Left ventricle myocardium inferior (tissue), 1 donor: ENCODE measurements around the gene PPFIA3. TPM values are rescaled to one million over a fixed set of nuclear protein-coding genes. Genes with fewer than 3 reads are reported as not detected.
A peak's percentile ranks its signal among the peaks of the same experiment; 100 is the strongest.

ENCODE experiments used
- DNase-seq: peaks from one replicate; pipeline ENCODE4 v3.0.0-alpha.2; 2020
- H3K27ac ChIP-seq: fragments of 200-600 bp; replicated peaks from 2 replicates; pipeline ENCODE4 v1.8.0; 2021
- H3K27me3 ChIP-seq: fragments of 200-600 bp; 2 replicates; pipeline ENCODE4 v1.8.0; 2021; ENCODE audit warnings: low read depth
- H3K36me3 ChIP-seq: fragments of 200-600 bp; 2 replicates; pipeline ENCODE4 v1.8.0; 2021
- H3K4me1 ChIP-seq: fragments of 200-600 bp; 2 replicates; pipeline ENCODE4 v1.8.0; 2021
- H3K4me3 ChIP-seq: fragments of 200-600 bp; 2 replicates; pipeline ENCODE4 v1.8.0; 2021; ENCODE audit warnings: mild to moderate bottlenecking, moderate library complexity
- H3K9me3 ChIP-seq: fragments of 200-600 bp; replicated peaks from 2 replicates; pipeline ENCODE4 v1.8.0; 2021
- intact Hi-C: fragments of 100-400 bp; cut with micrococcal nuclease; formaldehyde crosslinking; loops from one replicate; pipeline ENCODE4 v1.11.0; 2022
- total RNA-seq: library from RNA; stranded (reverse); fragmentation: NEBNext Ultra II Directional; extraction: Animal tissue kit (Norgen Biotek cat#: 25700); gene quantifications from one replicate; pipeline ENCODE4 v1.2.1, GENCODE V29; 2021
- TF ChIP-seq, protein P1 (sequence below): fragments of 200-600 bp; IDR thresholded peaks from 2 replicates; pipeline ENCODE4 v1.8.0; 2021; ENCODE audit warnings: antibody characterized with exemption, mild to moderate bottlenecking, borderline replicate concordance
- donor health status: DM: no; HTN: yes; CAD: no; lungs with severe emphysema.

PPFIA3 gene
- total RNA-seq, 1 donor from 2014 or later: 5.7 TPM

DNA sequence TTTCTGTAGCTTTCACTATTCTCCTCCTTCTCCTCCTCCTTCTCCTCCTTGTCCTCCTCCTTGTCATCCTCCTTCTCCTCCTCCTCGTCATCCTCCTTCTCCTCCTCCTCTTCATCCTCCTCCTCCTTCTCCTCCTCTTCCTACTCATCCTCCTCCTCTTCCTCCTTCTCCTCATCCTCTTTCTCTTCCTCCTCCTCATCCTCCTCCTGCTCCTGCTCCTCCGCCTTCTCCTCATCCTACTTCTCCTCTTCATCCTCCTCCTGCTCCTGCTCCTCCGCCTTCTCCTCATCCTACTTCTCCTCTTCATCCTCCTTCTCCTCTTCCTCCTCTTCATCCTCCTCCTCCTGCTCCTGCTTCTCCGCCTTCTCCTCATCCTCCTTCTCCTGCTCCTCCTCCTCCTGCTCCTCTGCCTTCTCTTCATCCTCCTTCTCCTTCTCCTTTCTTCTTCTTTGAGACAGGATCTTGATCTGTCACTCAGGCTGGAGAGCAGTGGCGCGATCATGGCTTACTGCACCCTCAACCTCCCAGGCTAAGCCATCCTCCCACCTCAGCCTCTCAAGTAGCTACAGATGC lies 74.6 kb downstream of the PPFIA3 start:
- no peak overlapping the region for H3K4me3 ChIP-seq
- H3K4me1 ChIP-seq: peaks cover 40% of the 10 kb centered on the region
- no peaks in the 10 kb centered on the region for H3K9me3 ChIP-seq
- no peak for DNase-seq
- TF ChIP-seq, protein P1, sequence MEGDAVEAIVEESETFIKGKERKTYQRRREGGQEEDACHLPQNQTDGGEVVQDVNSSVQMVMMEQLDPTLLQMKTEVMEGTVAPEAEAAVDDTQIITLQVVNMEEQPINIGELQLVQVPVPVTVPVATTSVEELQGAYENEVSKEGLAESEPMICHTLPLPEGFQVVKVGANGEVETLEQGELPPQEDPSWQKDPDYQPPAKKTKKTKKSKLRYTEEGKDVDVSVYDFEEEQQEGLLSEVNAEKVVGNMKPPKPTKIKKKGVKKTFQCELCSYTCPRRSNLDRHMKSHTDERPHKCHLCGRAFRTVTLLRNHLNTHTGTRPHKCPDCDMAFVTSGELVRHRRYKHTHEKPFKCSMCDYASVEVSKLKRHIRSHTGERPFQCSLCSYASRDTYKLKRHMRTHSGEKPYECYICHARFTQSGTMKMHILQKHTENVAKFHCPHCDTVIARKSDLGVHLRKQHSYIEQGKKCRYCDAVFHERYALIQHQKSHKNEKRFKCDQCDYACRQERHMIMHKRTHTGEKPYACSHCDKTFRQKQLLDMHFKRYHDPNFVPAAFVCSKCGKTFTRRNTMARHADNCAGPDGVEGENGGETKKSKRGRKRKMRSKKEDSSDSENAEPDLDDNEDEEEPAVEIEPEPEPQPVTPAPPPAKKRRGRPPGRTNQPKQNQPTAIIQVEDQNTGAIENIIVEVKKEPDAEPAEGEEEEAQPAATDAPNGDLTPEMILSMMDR: no peak
- no peak overlapping the region for H3K27ac ChIP-seq
- intact Hi-C loops: no loop called here
- no peaks in the 10 kb centered on the region for H3K27me3 ChIP-seq
- H3K36me3 ChIP-seq: peaks cover 81% of the 10 kb centered on the region

DNA sequence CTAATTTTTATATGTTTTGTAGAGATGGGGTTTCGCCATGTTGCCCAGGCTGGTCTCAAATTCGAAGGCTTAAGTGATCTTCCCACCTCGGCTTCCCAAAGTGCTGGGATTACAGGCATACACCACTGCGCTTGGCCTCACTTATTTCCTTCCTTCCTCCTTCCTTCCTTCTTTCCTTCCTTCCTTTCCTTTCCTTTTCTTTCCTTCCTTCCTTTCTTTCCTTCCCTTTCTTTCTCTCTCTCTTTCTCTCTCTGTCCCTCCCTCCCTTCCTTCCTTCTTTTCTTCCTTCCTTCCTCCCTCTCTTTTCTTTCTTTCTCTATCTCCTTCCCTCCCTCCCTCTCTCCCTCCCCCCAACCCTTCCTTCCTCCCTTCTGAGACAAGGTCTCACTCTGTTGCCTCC lies 75.1 kb downstream of the PPFIA3 start:
- Histone ChIP-seq H3K36me3 (peaks cover 76% of the 10 kb centered on the region), H3K4me1 (peaks cover 41% of the 10 kb centered on the region), H3K4me3 (no peak overlapping the region), H3K9me3 (no peaks in the 10 kb centered on the region), H3K27ac (no peak overlapping the region), H3K27me3 (no peaks in the 10 kb centered on the region)
- TF ChIP-seq, protein P1: no peak
- DNase-seq: no peak
- intact Hi-C loops: no loop called here

DNA sequence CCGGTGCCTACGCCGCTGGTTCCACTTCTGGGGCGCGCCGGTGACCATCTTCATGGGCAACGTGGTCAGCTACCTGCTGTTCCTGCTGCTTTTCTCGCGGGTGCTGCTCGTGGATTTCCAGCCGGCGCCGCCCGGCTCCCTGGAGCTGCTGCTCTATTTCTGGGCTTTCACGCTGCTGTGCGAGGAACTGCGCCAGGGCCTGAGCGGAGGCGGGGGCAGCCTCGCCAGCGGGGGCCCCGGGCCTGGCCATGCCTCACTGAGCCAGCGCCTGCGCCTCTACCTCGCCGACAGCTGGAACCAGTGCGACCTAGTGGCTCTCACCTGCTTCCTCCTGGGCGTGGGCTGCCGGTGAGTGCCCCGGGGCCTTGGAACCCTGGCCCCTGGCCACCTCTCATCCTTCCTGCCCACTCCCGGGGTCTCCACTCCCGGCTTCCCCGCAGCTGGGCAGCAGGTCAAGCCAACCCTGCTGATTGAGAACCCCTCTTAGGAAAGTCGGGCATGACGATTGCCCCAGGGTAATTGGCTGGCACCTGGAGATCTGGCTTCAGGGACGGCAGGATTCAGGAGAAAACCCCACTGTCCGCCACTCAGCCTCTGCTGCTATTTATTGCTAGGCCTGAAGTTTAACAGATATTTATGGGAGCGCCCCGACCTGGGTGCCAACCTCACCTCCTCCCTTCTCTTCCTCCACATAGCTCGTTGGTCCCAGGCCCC lies 77.3 kb downstream of the PPFIA3 start:
- peak overlapping the region; percentile 24 for H3K4me3 ChIP-seq
- no peaks in the 10 kb centered on the region for H3K27me3 ChIP-seq
- H3K9me3 ChIP-seq: no peaks in the 10 kb centered on the region
- peaks cover 75% of the 10 kb centered on the region for H3K36me3 ChIP-seq
- intact Hi-C loops: no loop called here
- peak; percentile 59 for DNase-seq
- TF ChIP-seq, protein P1: peak; percentile 12
- H3K4me1 ChIP-seq: peaks cover 32% of the 10 kb centered on the region
- peak overlapping the region; percentile 69 for H3K27ac ChIP-seq

DNA sequence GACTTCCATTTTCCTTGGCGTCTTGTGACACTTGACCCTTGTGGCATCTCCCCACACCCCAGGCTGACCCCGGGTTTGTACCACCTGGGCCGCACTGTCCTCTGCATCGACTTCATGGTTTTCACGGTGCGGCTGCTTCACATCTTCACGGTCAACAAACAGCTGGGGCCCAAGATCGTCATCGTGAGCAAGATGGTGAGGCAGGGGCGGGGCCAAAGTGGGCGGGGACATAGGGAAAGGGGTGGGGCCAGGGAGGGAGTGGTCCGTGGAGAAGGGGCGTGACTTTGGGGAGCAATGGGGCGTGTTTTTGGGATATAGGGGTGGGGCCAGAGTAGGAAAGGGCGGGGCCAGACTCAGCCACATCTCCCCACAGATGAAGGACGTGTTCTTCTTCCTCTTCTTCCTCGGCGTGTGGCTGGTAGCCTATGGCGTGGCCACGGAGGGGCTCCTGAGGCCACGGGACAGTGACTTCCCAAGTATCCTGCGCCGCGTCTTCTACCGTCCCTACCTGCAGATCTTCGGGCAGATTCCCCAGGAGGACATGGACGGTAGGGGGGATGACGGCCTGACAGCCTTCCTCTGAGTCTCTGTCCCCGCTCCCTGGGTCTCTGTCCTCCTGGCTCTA lies 81.0 kb downstream of the PPFIA3 start:
- Histone ChIP-seq H3K4me1 (peaks cover 40% of the 10 kb centered on the region), H3K4me3 (no peak overlapping the region), H3K9me3 (no peaks in the 10 kb centered on the region), H3K36me3 (peaks cover 78% of the 10 kb centered on the region), H3K27ac (no peak overlapping the region), H3K27me3 (no peaks in the 10 kb centered on the region)
- TF ChIP-seq, protein P1: no peak
- DNase-seq: no peak
- intact Hi-C loops: loop anchor here (5.0 kb wide), 1 partner anchor 103 kb away; no protein-coding TSS in a partner anchor

Other genes starting within 250 kb of the PPFIA3 start
- 76.4 TPM for gene PPP1R15A, start 247.1 kb upstream of the PPFIA3 start, total RNA-seq
- gene TULP2, start 220.8 kb upstream of the PPFIA3 start, total RNA-seq: 0.55 TPM
- 221 TPM for gene NUCB1, start 219.2 kb upstream of the PPFIA3 start, total RNA-seq
- not detected for gene DHDH, start 185.8 kb upstream of the PPFIA3 start, total RNA-seq
- gene BAX, start 164.7 kb upstream of the PPFIA3 start, total RNA-seq: 25.5 TPM
- gene FTL, start 154.2 kb upstream of the PPFIA3 start, total RNA-seq: 834 TPM
- gene GYS1, start 126.2 kb upstream of the PPFIA3 start, total RNA-seq: 138 TPM
- gene RUVBL2, start 125.7 kb upstream of the PPFIA3 start, total RNA-seq: 44.4 TPM
- not detected for gene LHB, start 102.5 kb upstream of the PPFIA3 start, total RNA-seq
- gene CGB3, start 95.2 kb upstream of the PPFIA3 start, total RNA-seq: not detected
- not detected for gene CGB2, start 87.7 kb upstream of the PPFIA3 start, total RNA-seq
- gene CGB1, start 82.6 kb upstream of the PPFIA3 start, total RNA-seq: not detected
- gene CGB5, start 75.7 kb upstream of the PPFIA3 start, total RNA-seq: not detected
- gene CGB8, start 70.4 kb upstream of the PPFIA3 start, total RNA-seq: not detected
- gene CGB7, start 61.8 kb upstream of the PPFIA3 start, total RNA-seq: not detected
- gene NTF4, start 54.7 kb upstream of the PPFIA3 start, total RNA-seq: not detected
- 0.66 TPM for gene KCNA7, start 46.8 kb upstream of the PPFIA3 start, total RNA-seq
- gene SNRNP70, start 34.1 kb upstream of the PPFIA3 start, total RNA-seq: 115 TPM
- gene LIN7B, start 5.2 kb upstream of the PPFIA3 start, total RNA-seq: 23.4 TPM
- 1.6 TPM for gene C19orf73, start 401 bp upstream of the PPFIA3 start, total RNA-seq
- gene HRC, start 35.9 kb downstream of the PPFIA3 start, total RNA-seq: 1,040 TPM
- 31.5 TPM for gene TRPM4, start 38.2 kb downstream of the PPFIA3 start, total RNA-seq
- gene SLC6A16, start 205.6 kb downstream of the PPFIA3 start, total RNA-seq: 1.1 TPM
- 3.7 TPM for gene CD37, start 215.9 kb downstream of the PPFIA3 start, total RNA-seq
- 44.1 TPM for gene TEAD2, start 242.9 kb downstream of the PPFIA3 start, total RNA-seq
- gene DKKL1, start 244.3 kb downstream of the PPFIA3 start, total RNA-seq: not detected